CD14-positive monocyte (primary cell): ENCODE results near the gene ABCA7. TPM values are rescaled to one million over a fixed set of nuclear protein-coding genes. Genes with fewer than 3 reads are reported as not detected.

Source experiments
- DNase-seq, 3 donors: peaks; one replicate each; pipeline ENCODE4 v3.0.0-alpha.2; 2011 to 2022
- H2AFZ ChIP-seq: 2 replicates; pipeline ENCODE4 v1.6.0; 2012; ENCODE audit warnings: mild to moderate bottlenecking, low read depth, low read length, inconsistent platforms; ENCODE audit not compliant: insufficient read depth, poor library complexity, severe bottlenecking
- H3K27ac ChIP-seq, 2 donors: 1 replicate in 1 of 2; 2 replicates in 1 of 2; pipeline ENCODE4 v1.5.1; 2012 to 2013; ENCODE audit warnings: low read length in 2 of 2, control low read depth in 1 of 2, inconsistent platforms in 1 of 2, low read depth in 1 of 2, mild to moderate bottlenecking in 1 of 2
- H3K27me3 ChIP-seq, 2 donors: one replicate each; pipeline versions ENCODE4 v1.6.0 to v1.6.1; 2011 to 2013; ENCODE audit warnings: low read length in 2 of 2; ENCODE audit not compliant: control insufficient read depth in 2 of 2, insufficient read depth in 2 of 2
- H3K36me3 ChIP-seq, 2 donors: replicated peaks in 1 of 2; 1 replicate in 1 of 2; 2 replicates in 1 of 2; pipeline versions ENCODE4 v1.5.1 to v1.6.1; 2012 to 2013; ENCODE audit warnings: low read length in 2 of 2, control low read depth in 1 of 2, inconsistent platforms in 1 of 2, mild to moderate bottlenecking in 1 of 2; ENCODE audit not compliant: insufficient read depth in 2 of 2, control insufficient read depth in 1 of 2
- H3K4me1 ChIP-seq, 2 donors: 1 replicate in 1 of 2; 2 replicates in 1 of 2; pipeline versions ENCODE4 v1.5.1 to v1.6.1; 2012 to 2013; ENCODE audit warnings: low read length in 2 of 2, control low read depth in 1 of 2, inconsistent platforms in 1 of 2, mild to moderate bottlenecking in 1 of 2, moderate library complexity in 1 of 2; ENCODE audit not compliant: insufficient read depth in 2 of 2, control insufficient read depth in 1 of 2
- H3K4me2 ChIP-seq: replicated peaks from 2 replicates; pipeline ENCODE3; 2012; ENCODE audit warnings: low read length, moderate library complexity, mild to moderate bottlenecking; ENCODE audit not compliant: poor library complexity, severe bottlenecking; ENCODE audit errors: extremely low read depth
- H3K4me3 ChIP-seq, 3 experiments: fragments of 200-600 bp in 1 of 3; sonication (generic) in 1 of 3; replicated peaks in 1 of 3; 1 replicate in 2 of 3; 2 replicates in 1 of 3; pipeline ENCODE4 v1.5.1; 2011 to 2013; ENCODE audit warnings: low read length in 3 of 3, mild to moderate bottlenecking in 3 of 3, control low read depth in 2 of 3, low read depth in 2 of 3, inconsistent platforms in 1 of 3, moderate library complexity in 1 of 3
- H3K79me2 ChIP-seq: 2 replicates; pipeline ENCODE4 v1.6.0; 2012; ENCODE audit warnings: mild to moderate bottlenecking, control low read depth, inconsistent platforms, low read length, moderate library complexity; ENCODE audit not compliant: insufficient read depth
- H3K9ac ChIP-seq: 2 replicates; pipeline ENCODE4 v1.6.0; 2017; ENCODE audit warnings: low read length, mild to moderate bottlenecking; ENCODE audit not compliant: insufficient read depth, poor library complexity, severe bottlenecking
- H3K9me3 ChIP-seq, 2 donors: replicated peaks in 1 of 2; 1 replicate in 1 of 2; 2 replicates in 1 of 2; pipeline versions ENCODE4 v1.5.1 to v1.6.1; 2012 to 2013; ENCODE audit warnings: low read length in 2 of 2, control low read depth in 1 of 2; ENCODE audit not compliant: control insufficient read depth in 1 of 2, insufficient read depth in 1 of 2
- H4K20me1 ChIP-seq: 2 replicates; pipeline ENCODE4 v1.6.0; 2012; ENCODE audit warnings: mild to moderate bottlenecking, low read length, control low read depth, moderate library complexity; ENCODE audit not compliant: insufficient read depth
- H3K27ac Mint-ChIP-seq, 7 donors: one replicate each; pipeline ENCODE4 v1.8.0; 2020; ENCODE audit warnings: mild to moderate bottlenecking in 7 of 7, mixed read lengths in 7 of 7, moderate library complexity in 6 of 7, inconsistent platforms in 2 of 7
- H3K27me3 Mint-ChIP-seq, 3 donors: one replicate each; pipeline ENCODE4 v1.8.0; 2021 to 2022; ENCODE audit warnings: low read depth in 3 of 3, mild to moderate bottlenecking in 3 of 3, mixed read lengths in 3 of 3, moderate library complexity in 3 of 3, inconsistent platforms in 1 of 3
- H3K36me3 Mint-ChIP-seq, 2 donors: one replicate each; pipeline ENCODE4 v1.8.0; 2020; ENCODE audit warnings: mixed read lengths in 2 of 2, inconsistent platforms in 1 of 2, mild to moderate bottlenecking in 1 of 2
- H3K4me1 Mint-ChIP-seq: one replicate; pipeline ENCODE4 v1.8.0; 2020; ENCODE audit warnings: mild to moderate bottlenecking, mixed read lengths
- H3K4me3 Mint-ChIP-seq, 2 donors: one replicate each; pipeline ENCODE4 v1.8.0; 2020; ENCODE audit warnings: mild to moderate bottlenecking in 2 of 2, mixed read lengths in 2 of 2, moderate library complexity in 1 of 2
- H3K9me3 Mint-ChIP-seq, 7 donors: one replicate each; pipeline ENCODE4 v1.8.0; 2020 to 2022; ENCODE audit warnings: mixed read lengths in 7 of 7, mild to moderate bottlenecking in 6 of 7, moderate library complexity in 6 of 7, inconsistent platforms in 2 of 7
- CTCF ChIP-seq: fragments of 200-600 bp; IDR thresholded peaks from one replicate; pipeline ENCODE4 v1.8.0; 2022; ENCODE audit warnings: antibody characterized with exemption, mild to moderate bottlenecking
- WGBS: methylation state at CpG from one replicate; pipeline ENCODE4 v1.1.5; 2013; ENCODE audit warnings: missing lambda C conversion rate; ENCODE audit not compliant: insufficient coverage; 5-methylcytosine and 5-hydroxymethylcytosine counted together
- intact Hi-C, 2 donors: fragments of 100-400 bp; cut with micrococcal nuclease; formaldehyde crosslinking; loops; one replicate each; pipeline versions ENCODE4 v1.15.0 to v1.15.1; 2023
- polyA plus RNA-seq, 3 donors: library from polyadenylated mRNA; depleted of rRNA in 1 of 3; unstranded in 2 of 3; stranded (reverse) in 1 of 3; fragments of 300-500 nt in 2 of 3; fragments of >200 nt in 1 of 3; fragmentation: Illumina TruSeq in 2 of 3; gene quantifications; 1 replicate in 2 of 3; 2 replicates in 1 of 3; pipeline ENCODE4 v1.2.3, GENCODE V29; 2012 to 2021

ABCA7 gene
- polyA plus RNA-seq, 3 donors, result 1.7 to 104 (median 7.8) TPM

DNA sequence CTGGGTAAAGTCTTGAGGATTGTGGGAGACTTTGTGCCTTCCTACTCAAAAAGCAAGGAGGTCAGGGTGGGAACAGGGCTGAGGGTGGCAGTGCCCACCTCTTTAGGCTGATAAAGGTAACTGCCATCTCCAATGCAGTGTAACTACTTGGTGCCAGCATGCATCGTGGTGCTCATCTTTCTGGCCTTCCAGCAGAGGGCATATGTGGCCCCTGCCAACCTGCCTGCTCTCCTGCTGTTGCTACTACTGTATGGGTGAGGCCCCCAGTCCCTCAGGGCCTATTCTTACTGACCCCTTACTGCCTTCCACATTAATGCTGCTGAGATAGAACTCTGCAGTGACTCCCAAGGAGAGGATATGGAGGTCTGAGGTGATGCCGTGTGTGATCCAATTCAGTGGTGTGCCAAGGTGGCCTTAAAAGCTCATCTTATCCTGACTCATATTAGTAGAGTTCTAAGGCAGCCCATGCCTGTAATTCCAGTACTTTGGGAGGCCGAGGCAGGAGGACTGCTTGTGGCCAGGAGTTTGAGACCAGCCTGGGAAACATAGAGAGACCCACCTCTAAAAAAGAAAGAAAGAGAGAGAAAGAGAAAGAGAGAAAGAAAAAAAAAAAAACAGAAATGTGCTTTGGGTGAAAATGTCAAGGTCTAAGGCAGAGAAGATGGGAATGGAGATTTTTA lies 17.4 kb downstream of the ABCA7 start:
- peak; percentile 13 for TF ChIP-seq CTCF
- Histone ChIP-seq H3K9me3 (peaks cover 21 to 25% of the 10 kb centered on the region in 2 donors), H3K9ac (no peak overlapping the region), H2AFZ (no peak overlapping the region), H3K4me2 (no peak overlapping the region), H3K4me3 (no peak overlapping the region), H3K4me1 (no peaks in the 10 kb centered on the region), H3K36me3 (peaks cover 49 to 68% of the 10 kb centered on the region in 2 donors), H4K20me1 (peaks cover 10% of the 10 kb centered on the region), H3K27ac (no peak overlapping the region), H3K27me3 (no peaks in the 10 kb centered on the region), H3K79me2 (no peaks in the 10 kb centered on the region)
- H3K4me3 Mint-ChIP-seq, result no peak overlapping the region
- no CpG with 5 or more reads among the region's 3 CpGs for WGBS
- peaks cover 17 to 32% (median 28%) of the 10 kb centered on the region in 7 donors for H3K9me3 Mint-ChIP-seq
- H3K4me1 Mint-ChIP-seq, result peaks cover 3% of the 10 kb centered on the region
- H3K27me3 Mint-ChIP-seq, result peaks cover 0 to 9% (median 0%) of the 10 kb centered on the region in 3 donors
- DNase-seq, result no peak
- intact Hi-C loops, result no loop called here
- peak overlapping the region in 1 of 7 donors; percentile 26 for H3K27ac Mint-ChIP-seq
- peaks cover 54 to 56% of the 10 kb centered on the region in 2 donors for H3K36me3 Mint-ChIP-seq

DNA sequence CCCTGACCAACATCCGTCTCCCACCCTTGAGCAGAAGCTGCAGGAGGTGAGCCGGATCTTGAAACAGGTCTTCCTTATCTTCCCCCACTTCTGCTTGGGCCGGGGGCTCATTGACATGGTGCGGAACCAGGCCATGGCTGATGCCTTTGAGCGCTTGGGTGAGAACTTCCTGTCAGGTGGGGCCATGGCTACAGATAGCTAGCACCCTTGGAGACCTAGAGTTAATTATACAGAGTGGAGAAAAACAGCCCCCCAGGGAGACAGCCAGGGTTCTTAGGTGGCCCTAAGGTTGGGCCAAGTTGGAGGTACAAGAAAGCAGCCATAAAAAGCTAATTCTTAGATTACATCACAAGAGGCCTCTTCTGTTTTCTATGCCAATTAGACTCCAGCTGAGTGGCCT lies 18.2 kb downstream of the ABCA7 start:
- H3K9me3 ChIP-seq, result peaks cover 21 to 25% of the 10 kb centered on the region in 2 donors
- no peak overlapping the region for H3K27ac ChIP-seq
- no peak overlapping the region for H3K4me2 ChIP-seq
- H3K4me1 ChIP-seq, result peaks cover 0 to 3% of the 10 kb centered on the region in 2 donors
- Mint-ChIP-seq H3K9me3 (peaks cover 17 to 34% (median 28%) of the 10 kb centered on the region in 7 donors), H3K27ac (no peak overlapping the region), H3K4me1 (peaks cover 3% of the 10 kb centered on the region), H3K27me3 (peaks cover 0 to 9% (median 0%) of the 10 kb centered on the region in 3 donors), H3K36me3 (peaks cover 49 to 51% of the 10 kb centered on the region in 2 donors), H3K4me3 (no peak overlapping the region)
- WGBS, result 100% methylated on average over 2 of the region's 5 CpGs
- H3K36me3 ChIP-seq, result peaks cover 48 to 62% of the 10 kb centered on the region in 2 donors
- H3K79me2 ChIP-seq, result no peaks in the 10 kb centered on the region
- no peak overlapping the region for H3K4me3 ChIP-seq
- H4K20me1 ChIP-seq, result peaks cover 14% of the 10 kb centered on the region
- no peaks in the 10 kb centered on the region for H3K27me3 ChIP-seq
- no peak overlapping the region for H2AFZ ChIP-seq
- intact Hi-C loops, result no loop called here
- DNase-seq, result no peak
- no peak overlapping the region for H3K9ac ChIP-seq
- no peak for TF ChIP-seq CTCF
